HEK293 (cell line): Measurements from ENCODE around the gene E2F1.

ENCODE experiments used
- CTCF ChIP-seq: fragments of 450-650 bp; formaldehyde crosslinking; IDR thresholded peaks from 2 replicates; pipeline ENCODE4 v1.5.1; 2016; ENCODE audit warnings: missing biosample characterization, missing genetic modification characterization
- ELK4 ChIP-seq: IDR thresholded peaks from 2 replicates; pipeline ENCODE4 v1.6.1; 2011; ENCODE audit warnings: mild to moderate bottlenecking, low read depth, low read length, borderline replicate concordance
- HOXC10 ChIP-seq: sonication (generic); formaldehyde crosslinking; IDR thresholded peaks from 2 replicates; pipeline ENCODE4 v1.8.1; 2023; ENCODE audit warnings: mild to moderate bottlenecking, missing genetic modification reagents
- KLF16 ChIP-seq: fragments of 450-650 bp; formaldehyde crosslinking; IDR thresholded peaks from 2 replicates; pipeline ENCODE4 v1.5.1; 2017; ENCODE audit warnings: missing biosample characterization, missing genetic modification characterization
- ZNF239 ChIP-seq: fragments of 450-650 bp; formaldehyde crosslinking; IDR thresholded peaks from 2 replicates; pipeline ENCODE4 v1.5.1; 2016; ENCODE audit warnings: missing biosample characterization, missing genetic modification characterization
- ZNF311 ChIP-seq: fragments of 450-650 bp; formaldehyde crosslinking; IDR thresholded peaks from 2 replicates; pipeline ENCODE4 v1.5.1; 2017; ENCODE audit warnings: missing biosample characterization, missing genetic modification characterization, borderline replicate concordance
- ZNF654 ChIP-seq: fragments of 450-650 bp; formaldehyde crosslinking; IDR thresholded peaks from 2 replicates; pipeline ENCODE4 v1.5.1; 2016; ENCODE audit warnings: low read depth, missing biosample characterization, missing genetic modification characterization
- TF ChIP-seq, protein P1 (sequence below): fragments of 450-650 bp; formaldehyde crosslinking; IDR thresholded peaks from 2 replicates; pipeline ENCODE4 v1.5.1; 2016; ENCODE audit warnings: missing biosample characterization, missing genetic modification characterization

GRCh38 chr20:33688938-33689424 lies 2.8 kb upstream of the E2F1 start:
- no peak for TF ChIP-seq CTCF (tag by site-specific recombination)
- TF ChIP-seq, protein P1, sequence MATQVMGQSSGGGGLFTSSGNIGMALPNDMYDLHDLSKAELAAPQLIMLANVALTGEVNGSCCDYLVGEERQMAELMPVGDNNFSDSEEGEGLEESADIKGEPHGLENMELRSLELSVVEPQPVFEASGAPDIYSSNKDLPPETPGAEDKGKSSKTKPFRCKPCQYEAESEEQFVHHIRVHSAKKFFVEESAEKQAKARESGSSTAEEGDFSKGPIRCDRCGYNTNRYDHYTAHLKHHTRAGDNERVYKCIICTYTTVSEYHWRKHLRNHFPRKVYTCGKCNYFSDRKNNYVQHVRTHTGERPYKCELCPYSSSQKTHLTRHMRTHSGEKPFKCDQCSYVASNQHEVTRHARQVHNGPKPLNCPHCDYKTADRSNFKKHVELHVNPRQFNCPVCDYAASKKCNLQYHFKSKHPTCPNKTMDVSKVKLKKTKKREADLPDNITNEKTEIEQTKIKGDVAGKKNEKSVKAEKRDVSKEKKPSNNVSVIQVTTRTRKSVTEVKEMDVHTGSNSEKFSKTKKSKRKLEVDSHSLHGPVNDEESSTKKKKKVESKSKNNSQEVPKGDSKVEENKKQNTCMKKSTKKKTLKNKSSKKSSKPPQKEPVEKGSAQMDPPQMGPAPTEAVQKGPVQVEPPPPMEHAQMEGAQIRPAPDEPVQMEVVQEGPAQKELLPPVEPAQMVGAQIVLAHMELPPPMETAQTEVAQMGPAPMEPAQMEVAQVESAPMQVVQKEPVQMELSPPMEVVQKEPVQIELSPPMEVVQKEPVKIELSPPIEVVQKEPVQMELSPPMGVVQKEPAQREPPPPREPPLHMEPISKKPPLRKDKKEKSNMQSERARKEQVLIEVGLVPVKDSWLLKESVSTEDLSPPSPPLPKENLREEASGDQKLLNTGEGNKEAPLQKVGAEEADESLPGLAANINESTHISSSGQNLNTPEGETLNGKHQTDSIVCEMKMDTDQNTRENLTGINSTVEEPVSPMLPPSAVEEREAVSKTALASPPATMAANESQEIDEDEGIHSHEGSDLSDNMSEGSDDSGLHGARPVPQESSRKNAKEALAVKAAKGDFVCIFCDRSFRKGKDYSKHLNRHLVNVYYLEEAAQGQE (tag by site-specific recombination), result no peak
- TF ChIP-seq HOXC10, result no peak
- TF ChIP-seq ZNF311 (tag by site-specific recombination), result no peak
- TF ChIP-seq ZNF654, result no peak
- no peak for TF ChIP-seq KLF16 (tag by site-specific recombination)
- no peak for TF ChIP-seq ELK4
- no peak for TF ChIP-seq ZNF239 (tag by site-specific recombination)
